ENCODE data around the gene TTYH2. TPM values are rescaled to one million over a fixed set of nuclear protein-coding genes. Genes with fewer than 3 reads are reported as not detected.

TTYH2 gene
- total RNA-seq, 1 donor from 2014 or later: 12.4 TPM

DNA sequence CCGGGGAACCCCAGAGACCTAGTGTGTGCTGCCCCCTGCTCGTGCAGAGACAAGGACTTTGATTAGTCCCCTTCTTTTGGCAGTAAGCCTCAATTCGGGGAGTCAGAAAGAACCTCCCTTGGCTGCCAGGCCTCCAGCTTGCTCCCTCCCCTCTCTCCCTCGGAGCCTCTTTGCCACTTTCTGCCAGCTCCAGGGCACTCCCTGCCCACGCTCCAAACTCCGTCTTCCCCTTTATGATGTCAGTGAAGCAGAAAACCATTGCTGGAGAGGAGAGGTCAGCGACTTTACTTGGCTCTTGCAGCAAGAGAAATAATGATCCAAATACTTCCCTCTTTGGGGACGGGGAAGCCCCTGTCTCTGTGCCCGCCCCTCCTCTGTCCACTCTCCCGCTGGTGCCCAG lies 28.1 kb downstream of the TTYH2 start:
- Mint-ChIP-seq H3K4me3 (no peak overlapping the region), H3K36me3 (no peaks in the 10 kb centered on the region), H3K27ac (no peak overlapping the region), H3K27me3 (no peaks in the 10 kb centered on the region), H3K4me1 (ENCODE audit: unreplicated experiment) (peaks cover 17% of the 10 kb centered on the region), H3K9me3 (no peaks in the 10 kb centered on the region)
- TF ChIP-seq, protein P1, sequence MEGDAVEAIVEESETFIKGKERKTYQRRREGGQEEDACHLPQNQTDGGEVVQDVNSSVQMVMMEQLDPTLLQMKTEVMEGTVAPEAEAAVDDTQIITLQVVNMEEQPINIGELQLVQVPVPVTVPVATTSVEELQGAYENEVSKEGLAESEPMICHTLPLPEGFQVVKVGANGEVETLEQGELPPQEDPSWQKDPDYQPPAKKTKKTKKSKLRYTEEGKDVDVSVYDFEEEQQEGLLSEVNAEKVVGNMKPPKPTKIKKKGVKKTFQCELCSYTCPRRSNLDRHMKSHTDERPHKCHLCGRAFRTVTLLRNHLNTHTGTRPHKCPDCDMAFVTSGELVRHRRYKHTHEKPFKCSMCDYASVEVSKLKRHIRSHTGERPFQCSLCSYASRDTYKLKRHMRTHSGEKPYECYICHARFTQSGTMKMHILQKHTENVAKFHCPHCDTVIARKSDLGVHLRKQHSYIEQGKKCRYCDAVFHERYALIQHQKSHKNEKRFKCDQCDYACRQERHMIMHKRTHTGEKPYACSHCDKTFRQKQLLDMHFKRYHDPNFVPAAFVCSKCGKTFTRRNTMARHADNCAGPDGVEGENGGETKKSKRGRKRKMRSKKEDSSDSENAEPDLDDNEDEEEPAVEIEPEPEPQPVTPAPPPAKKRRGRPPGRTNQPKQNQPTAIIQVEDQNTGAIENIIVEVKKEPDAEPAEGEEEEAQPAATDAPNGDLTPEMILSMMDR (conservative IDR thresholded peaks at IDR 0.05): no peak
- no peak for DNase-seq (ENCODE audit: extremely low spot score, unreplicated experiment)

DNA sequence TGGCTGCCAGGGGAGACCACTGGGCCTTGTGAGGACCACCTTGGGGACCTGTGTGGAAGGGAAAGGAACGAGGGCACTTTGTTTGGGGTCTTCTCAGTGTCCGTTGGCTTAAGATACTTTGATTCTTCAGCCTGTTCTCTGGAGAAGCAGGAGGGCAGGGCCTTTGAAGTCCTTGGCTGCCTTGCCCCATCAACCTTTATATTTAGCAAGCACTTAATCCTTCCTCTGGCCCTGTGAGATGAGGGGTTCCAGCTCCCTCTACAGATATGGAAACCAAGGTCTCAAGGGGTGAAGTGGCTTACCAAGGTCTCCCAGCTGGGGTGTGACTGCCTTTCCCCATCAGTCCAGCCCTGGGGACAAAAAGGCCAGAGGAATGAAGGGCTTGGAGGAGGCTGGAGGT lies 28.5 kb downstream of the TTYH2 start:
- no peak for DNase-seq (ENCODE audit: extremely low spot score, unreplicated experiment)
- Mint-ChIP-seq H3K36me3 (no peaks in the 10 kb centered on the region), H3K27me3 (no peaks in the 10 kb centered on the region), H3K4me1 (ENCODE audit: unreplicated experiment) (peaks cover 16% of the 10 kb centered on the region), H3K4me3 (no peak overlapping the region), H3K27ac (no peak overlapping the region), H3K9me3 (no peaks in the 10 kb centered on the region)
- TF ChIP-seq, protein P1 (conservative IDR thresholded peaks at IDR 0.05): no peak

DNA sequence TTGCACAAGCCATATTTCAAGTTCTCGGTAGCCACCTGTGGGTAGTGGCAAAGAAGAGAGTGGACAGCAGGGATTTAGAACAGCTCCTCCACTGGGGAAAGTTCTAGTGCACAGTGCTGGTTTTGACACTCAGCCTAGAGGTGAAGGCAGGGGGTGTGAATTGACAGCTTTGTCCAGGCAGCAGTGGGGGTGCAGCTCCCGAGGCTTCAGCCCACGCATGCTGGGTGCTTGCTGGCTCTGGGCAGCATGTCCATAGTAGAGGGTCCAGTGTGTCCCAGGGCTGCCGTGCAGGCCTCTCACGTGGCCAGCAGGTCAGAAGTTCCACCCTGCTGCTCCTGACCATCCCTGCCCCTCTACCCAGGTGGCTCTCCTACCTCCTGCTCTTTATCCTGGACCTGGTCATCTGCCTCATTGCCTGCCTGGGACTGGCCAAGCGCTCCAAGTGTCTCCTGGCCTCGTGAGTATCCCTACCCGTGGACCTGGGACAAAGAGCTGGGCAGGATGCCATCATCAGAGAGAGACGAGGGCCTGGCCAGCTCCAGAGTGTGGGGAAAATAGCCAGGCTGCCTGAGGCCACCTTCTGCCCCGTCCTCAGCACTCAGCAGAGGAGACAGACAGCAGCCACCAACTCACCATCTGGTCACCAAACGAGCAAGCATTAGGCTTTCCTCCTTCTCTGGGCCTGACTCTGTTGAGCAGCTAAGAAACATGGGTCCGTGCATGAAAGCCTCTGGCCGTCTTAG lies 29.8 kb downstream of the TTYH2 start:
- H3K4me3 Mint-ChIP-seq: no peak overlapping the region
- H3K9me3 Mint-ChIP-seq: no peaks in the 10 kb centered on the region
- H3K27ac Mint-ChIP-seq: no peak overlapping the region
- H3K27me3 Mint-ChIP-seq: no peaks in the 10 kb centered on the region
- H3K4me1 Mint-ChIP-seq (ENCODE audit: unreplicated experiment): peaks cover 16% of the 10 kb centered on the region
- DNase-seq (ENCODE audit: extremely low spot score, unreplicated experiment): no peak
- TF ChIP-seq, protein P1 (conservative IDR thresholded peaks at IDR 0.05): no peak
- H3K36me3 Mint-ChIP-seq: no peaks in the 10 kb centered on the region

DNA sequence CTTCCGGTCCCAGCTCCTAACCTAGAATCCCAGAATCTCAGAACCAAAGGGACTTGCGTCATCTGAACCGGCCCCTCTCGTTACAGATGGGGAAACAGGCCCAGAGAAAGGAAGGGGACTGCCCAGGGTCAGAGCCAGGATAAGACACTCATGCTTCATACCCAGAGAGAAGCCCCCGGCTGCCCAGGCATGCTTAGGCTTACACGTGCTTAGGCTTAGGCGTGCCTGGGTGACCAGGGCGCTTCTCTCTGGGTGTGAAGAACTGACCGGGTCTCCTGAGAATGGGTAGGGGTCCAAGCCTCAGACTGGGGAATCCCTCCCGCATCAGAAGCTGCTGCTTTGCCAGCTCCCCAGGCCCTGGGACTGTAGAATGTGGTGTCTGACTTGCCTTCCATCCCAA lies 30.8 kb downstream of the TTYH2 start:
- DNase-seq (ENCODE audit: extremely low spot score, unreplicated experiment): no peak
- no peaks in the 10 kb centered on the region for H3K27me3 Mint-ChIP-seq
- TF ChIP-seq, protein P1 (conservative IDR thresholded peaks at IDR 0.05): no peak
- no peak overlapping the region for H3K4me3 Mint-ChIP-seq
- H3K27ac Mint-ChIP-seq: no peak overlapping the region
- no peaks in the 10 kb centered on the region for H3K9me3 Mint-ChIP-seq
- no peaks in the 10 kb centered on the region for H3K36me3 Mint-ChIP-seq
- H3K4me1 Mint-ChIP-seq (ENCODE audit: unreplicated experiment): peaks cover 16% of the 10 kb centered on the region

DNA sequence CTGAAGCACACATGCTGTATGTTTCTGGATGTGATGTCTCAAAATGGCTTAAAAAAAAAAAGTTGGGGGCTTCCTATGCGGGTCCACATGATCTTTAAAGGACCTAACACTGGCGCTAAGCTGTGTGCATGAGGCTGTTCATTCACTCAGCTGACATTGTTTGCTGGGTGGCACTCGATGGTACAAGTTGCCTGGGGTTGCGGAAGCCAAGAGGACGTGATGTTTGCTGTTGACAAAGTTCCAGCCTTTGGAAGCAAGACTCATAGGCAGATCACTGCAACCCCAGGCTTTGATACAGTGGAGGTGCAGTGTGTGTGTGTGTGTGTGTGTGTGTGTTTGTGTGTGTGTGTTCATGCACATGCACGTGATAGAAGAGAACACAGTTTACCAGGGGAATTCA lies 31.2 kb downstream of the TTYH2 start:
- no peaks in the 10 kb centered on the region for H3K9me3 Mint-ChIP-seq
- no peak overlapping the region for H3K4me3 Mint-ChIP-seq

More for the DNA sequence above, 31.2 kb downstream of the TTYH2 start:
- TF ChIP-seq, protein P1 (conservative IDR thresholded peaks at IDR 0.05): no peak
- peaks cover 16% of the 10 kb centered on the region for H3K4me1 Mint-ChIP-seq (ENCODE audit: unreplicated experiment)
- H3K27ac Mint-ChIP-seq: no peak overlapping the region
- H3K27me3 Mint-ChIP-seq: no peaks in the 10 kb centered on the region
- DNase-seq (ENCODE audit: extremely low spot score, unreplicated experiment): no peak
- H3K36me3 Mint-ChIP-seq: no peaks in the 10 kb centered on the region

Measured in type B pancreatic cell (in vitro differentiated cells).